Measurements from ENCODE around the gene NAPA.
A peak's percentile ranks its signal among the peaks of the same experiment; 100 is the strongest.

NAPA gene

GRCh38 chr19:47514869-47515588, at the start of gene NAPA:
Gene NAPA (minus strand): TSS chr19:47515063. CDS start chr19:47514940, 123 bp downstream.
- DNase-seq = peak; percentile 100

DNA sequence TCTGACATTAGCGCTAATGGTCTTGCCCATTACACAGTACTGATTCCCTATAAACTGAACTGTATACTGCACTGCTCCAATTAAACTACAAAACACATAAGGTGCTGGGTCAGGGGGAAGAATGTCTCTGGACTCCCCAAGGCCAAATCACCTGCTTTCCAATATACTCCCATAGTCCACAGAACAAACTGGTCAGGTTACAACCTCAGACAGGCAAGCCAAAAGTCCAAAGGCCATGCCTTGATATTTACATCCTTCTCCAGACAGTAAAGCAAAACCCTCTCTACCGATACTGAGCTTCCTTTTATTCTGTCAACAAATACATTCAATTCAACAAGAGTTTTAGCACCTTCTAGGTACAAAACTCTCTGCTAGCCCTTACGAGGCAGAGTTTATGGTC, 49.2 kb upstream of the NAPA start:
- no peak for DNase-seq

GRCh38 chr19:47561440-47562057, 46.7 kb upstream of the NAPA start:
- no peak for DNase-seq

DNA sequence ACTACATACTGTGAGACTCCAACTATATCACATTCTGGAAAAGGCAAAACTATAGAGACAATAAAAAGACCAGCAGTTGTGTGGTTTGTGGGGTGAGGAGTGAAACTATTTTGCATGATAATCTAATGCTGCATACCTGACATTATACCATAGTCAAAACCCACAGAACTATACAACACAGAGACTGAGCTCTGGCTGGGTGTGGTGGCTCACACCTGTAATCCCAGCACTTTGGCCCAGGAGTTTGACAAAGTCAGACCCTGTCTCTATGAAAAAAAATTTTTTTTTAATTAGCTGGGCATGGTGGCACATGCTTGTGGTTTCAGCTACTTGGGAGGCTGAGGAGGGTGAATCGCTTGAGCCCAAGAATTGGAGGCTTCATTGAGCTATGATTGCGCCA, 46.1 kb upstream of the NAPA start:
- no peak for DNase-seq

DNA sequence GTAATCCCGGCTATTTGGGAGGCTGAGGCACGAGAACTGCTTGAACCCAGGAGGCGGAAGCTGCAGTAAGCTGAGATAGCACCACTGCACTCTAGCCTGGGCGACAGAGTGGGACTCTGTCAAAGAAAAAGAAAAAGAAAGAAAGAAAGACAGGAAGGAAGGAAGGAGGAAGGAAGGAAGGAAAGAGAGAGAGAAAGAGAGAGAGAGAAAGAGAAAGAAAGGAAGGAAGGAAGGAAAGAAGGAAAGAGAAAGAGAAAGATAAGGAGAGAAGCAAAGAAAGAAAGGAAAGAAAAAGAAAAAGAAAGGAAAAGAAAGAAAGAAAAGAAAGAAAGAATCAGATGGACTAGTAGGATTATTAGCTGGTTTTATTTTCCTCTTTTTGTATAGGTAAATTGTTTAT, 35.3 kb upstream of the NAPA start:
- DNase-seq = no peak

DNA sequence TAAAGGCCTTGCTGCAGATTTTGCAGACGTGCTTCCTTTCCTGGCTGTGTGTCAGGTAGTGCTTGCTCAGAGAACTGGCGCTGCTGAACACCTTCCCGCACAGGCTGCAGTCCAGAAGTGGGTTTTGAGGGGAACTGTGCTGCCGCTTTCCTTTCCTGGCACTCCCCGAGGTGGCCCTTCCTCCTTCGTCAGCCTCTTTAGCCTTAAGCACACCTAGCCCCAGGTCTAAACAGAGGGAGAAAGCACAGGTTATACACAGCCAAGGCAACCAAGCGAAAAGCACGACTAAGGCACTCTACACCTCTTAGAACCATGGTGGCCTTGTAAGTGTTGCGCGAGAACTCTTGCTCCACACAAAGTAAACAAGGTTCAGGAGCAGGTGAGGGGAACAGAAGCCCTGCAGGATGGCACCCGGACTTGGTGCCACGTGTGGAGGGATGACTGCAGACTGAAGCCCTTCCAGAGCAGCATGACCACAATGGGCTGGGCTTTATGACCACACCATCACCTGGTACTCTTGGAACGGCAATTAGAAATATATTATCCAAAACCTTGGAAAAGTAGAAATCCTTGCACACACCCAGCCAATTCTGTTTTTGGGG, 34.5 kb upstream of the NAPA start:
- DNase-seq = no peak

DNA sequence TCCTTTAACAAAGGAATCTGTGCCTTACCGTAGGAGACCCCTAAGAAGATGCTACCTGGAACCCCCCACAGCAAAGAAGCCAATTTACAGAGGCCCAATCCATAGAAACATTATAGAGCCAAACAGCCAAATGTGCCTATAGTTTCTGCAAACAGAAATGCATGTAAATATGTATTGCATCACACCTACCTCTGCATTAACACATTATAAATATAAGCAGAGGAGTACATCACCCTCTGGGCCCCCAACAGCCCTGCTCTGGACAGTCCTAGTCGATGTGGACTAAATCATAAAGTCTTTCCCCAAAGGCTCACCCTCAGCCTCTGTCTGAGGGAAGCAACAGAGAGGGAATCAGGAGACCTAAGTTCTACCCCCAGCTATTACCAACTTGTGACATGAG, 32.3 kb upstream of the NAPA start:
- no peak for DNase-seq

DNA sequence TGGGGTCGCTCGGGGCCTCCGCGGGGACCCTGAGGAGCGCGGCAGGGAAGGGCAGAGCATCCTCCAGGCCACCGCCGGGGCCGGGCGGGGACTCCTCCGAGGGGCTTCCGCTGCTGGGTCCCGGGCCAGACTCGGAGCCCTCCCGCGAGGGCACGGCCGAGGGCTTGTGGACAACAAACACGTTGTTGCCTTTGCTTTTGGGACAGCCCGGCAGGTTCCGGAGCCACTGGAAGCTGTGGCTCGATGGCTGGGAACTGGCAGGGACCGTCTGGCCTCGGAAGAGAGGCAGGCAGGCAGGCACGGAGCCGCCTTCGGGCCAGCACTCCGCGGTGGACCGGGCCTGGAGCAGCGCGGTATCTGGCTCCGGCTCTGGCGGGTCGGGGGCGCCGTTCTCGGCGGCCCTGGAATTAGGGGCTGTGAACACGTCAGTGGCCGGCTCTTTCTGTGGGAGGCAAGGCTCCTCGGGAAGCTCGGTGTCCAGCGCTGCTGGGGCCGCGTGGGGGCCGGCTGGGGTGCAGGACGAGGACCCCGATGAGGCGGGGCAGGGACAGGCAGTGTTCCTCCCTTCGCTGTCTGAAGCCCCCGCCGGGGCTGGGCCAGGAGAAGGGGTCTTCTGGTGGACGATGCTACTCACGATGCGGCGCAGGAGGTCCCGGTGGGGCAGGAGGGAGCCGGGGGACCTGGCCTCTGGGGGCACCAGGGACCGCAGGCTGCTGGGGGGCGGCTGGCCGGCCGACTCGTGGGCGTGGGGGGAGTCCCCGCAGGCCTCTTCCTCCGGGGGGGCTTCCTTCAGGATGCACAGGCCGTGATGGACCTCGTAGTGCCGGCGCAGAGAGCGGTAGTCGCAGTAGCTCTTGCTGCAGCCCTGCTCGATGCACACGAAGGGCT, 30.4 kb upstream of the NAPA start:
- no peak for DNase-seq

GRCh38 chr19:47544476-47544875, 29.6 kb upstream of the NAPA start:
- DNase-seq = no peak

- no peak for DNase-seq
These were observed 29.2 kb upstream of the NAPA start for GRCh38 chr19:47544075-47544474.

DNA sequence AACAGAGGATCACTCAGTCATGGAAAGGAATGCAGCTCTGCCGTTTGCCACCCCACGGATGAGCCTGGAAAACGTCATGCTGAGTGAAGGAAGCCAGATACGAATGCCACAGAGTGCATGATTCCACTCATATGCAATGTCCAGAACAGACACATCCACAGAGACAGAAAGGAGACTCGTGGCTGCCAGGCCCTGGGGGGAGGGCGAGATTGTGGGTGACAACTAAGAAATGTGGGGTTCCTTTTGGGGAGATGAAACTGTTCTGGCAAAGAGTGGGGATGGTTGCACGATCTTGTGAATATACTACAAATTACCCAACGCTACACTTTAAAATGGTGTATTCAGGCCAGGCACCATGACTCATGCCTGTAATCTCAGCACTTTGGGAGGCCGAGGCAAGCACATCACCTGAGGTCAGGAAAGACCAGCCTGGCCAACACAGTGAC, 27.2 kb upstream of the NAPA start:
- DNase-seq = no peak

GRCh38 chr19:47541518-47541917, 26.7 kb upstream of the NAPA start:
- DNase-seq = peak; percentile 73

DNA sequence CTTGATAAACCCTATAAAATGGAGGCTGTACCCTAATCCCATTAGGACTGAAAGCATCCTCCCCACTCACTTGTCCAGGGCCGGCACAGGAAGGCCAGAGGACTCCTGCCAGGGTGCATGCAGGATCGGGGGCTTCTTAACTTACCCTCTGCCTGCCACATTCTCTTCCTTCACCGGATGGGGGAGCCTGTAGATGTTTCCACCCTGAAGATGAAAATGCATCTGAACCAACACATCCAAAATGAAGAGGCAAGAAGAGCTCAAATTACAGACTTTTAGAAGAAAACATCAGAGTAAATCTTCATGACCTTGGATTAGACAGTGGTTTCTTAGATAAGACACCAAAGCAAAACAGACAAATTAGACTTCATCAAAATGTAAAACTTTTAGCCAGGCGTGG, 25.9 kb upstream of the NAPA start:
- peak; percentile 28 for DNase-seq

- peak; percentile 34 for DNase-seq
These were observed 25.0 kb upstream of the NAPA start for GRCh38 chr19:47539747-47540311.

DNA sequence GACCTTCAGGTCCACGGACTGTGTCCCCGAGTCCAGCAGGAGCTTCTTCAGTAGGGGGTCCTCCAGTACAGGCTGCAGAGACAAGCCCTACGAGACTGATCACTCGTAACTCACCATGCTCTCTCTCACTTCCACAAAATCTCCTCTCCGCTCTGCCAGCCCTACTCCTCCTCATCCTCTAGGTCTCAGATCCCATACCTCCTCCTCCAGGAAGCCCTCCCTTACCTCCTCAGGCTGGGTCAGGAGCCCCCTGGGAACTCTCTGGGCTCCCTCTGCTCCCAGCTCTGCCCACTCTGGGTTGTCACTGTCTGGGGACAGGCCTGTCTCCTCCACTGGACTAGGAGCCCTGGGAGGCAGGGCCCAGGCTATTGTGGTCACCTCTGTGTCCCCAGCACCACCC, 23.9 kb upstream of the NAPA start:
- no peak for DNase-seq

DNA sequence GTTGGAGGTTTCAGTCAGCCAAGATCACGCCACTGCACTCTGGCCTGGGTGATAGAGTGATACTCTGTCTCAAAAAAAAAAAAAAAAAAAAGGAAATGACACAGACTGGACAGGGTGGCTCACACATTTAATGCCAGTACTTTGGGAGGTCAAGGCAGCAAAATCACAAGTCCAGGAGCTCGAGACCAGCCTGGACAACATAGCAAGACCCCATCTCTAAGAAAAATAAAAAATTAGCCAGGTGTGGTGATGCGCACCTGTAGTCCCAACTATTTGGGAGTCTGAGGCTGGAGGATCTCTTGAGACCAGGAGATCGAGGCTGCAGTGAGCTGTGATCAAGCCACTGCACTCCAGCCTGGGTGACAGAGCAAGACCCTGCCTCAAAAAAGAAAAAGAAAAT, 22.6 kb upstream of the NAPA start:
- DNase-seq = no peak

DNA sequence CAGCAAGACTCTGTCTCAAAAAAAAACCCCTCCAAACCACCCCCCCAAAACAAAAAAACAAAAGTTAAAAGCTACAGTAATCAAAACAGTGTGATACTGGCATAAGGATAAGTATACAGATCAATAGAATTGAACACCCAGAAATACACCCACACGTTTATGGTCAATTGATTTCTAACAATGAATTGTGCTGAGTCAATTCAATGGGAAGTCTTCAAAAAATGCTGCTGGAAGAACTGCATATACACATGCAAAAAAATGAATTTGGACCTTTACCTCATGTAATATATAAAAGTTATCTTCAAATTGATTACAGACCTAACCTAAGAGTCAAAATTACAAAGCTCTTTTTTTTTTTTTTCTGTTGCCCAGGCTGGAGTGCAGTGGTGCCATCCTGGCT, 19.8 kb upstream of the NAPA start:
- DNase-seq = no peak

- no peak for DNase-seq
These were observed 17.0 kb upstream of the NAPA start for GRCh38 chr19:47531640-47532387.

DNA sequence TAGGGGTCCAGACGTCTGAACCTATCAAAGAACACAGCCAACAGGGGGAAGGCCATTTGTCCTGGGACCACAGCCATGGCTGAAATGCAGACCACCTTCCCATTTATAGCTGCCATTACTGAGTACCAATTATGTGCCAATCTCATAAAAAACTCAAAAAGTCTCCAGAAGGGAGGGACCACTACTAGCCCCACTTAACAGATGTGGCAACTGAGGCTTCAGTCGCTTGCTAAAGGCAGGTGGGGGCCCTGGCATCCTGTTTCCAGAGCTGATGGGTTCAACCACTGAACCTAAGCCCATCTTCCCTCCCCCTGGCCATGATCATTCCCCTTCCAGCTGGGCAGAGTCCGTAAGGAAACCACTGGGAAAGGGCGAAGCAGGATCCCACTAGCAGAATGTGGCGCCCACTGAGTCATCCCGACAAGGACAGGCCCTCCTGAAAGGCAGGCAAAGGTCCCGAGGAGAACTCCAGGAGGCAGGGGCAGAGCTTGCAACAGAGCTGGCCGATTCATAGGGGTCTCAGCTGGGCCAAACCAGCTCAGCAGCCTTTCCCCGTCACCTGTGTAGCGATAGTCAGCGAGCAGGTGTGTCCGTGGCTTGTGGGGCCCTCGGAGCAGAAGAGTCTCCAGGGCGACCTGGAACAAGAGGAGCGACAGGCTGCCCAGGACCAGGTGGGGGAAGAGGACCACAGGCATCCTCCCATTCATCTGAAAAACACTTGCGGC, 14.3 kb upstream of the NAPA start:
- no peak for DNase-seq

- DNase-seq = no peak
These were observed 11.9 kb upstream of the NAPA start for GRCh38 chr19:47526798-47527197.

DNA sequence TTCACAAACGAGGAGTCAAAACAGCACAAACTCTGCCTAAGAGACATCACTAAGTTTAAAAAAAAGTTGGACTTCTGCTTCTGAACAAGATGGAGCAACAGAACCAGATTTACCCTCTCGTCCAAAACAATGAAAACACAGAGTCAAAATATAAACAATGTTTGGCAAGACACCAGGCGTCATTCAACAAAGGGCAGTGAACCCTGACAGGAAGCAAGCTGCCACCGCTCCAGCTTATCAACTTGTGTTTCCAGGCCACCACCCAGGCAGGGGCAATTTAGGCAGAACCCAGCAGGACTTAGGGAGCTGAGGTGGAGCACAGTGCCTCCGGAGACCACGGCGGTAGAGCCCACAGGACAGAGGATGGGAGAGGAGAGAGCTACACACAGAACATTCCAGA, 8.6 kb upstream of the NAPA start:
- DNase-seq = no peak
